Measurements from ENCODE around the gene FGGY.
"Not testable (repeated sequence)": the region's sequence is repeated elsewhere in the genome, so short reads cannot be mapped to it uniquely, and the experiment has no call there.

Gene FGGY

GRCh38 chr1:59453297-59453968 lies 156.5 kb downstream of the FGGY start:
- no peak for DNase-seq (ENCODE audit: low spot score)
- Histone ChIP-seq H3K36me3 (ENCODE audit: low read depth) (no peaks in the 10 kb centered on the region; the same call in 1 of the 2 replicates), H3K4me1 (ENCODE audit: insufficient read depth, poor library complexity, severe bottlenecking) (peaks cover 10% of the 10 kb centered on the region), H3K4me3 (ENCODE audit: severe bottlenecking) (no peak overlapping the region), H3K9me3 (ENCODE audit: severe bottlenecking) (no peaks in the 10 kb centered on the region), H3K27me3 (ENCODE audit: insufficient read depth, poor library complexity, severe bottlenecking) (no peaks in the 10 kb centered on the region), H3K27ac (ENCODE audit: poor library complexity, severe bottlenecking) (no peak overlapping the region)
- no peak for TF ChIP-seq CTCF (IDR thresholded peaks at IDR 0.05; ENCODE audit: poor library complexity, severe bottlenecking)
- ATAC-seq (ENCODE audit: low read depth): no peak

- no peaks in the 10 kb centered on the region; the same call in 1 of the 2 replicates for H3K36me3 ChIP-seq (ENCODE audit: low read depth)
- no peaks in the 10 kb centered on the region for H3K27me3 ChIP-seq (ENCODE audit: insufficient read depth, poor library complexity, severe bottlenecking)
- H3K4me1 ChIP-seq (ENCODE audit: insufficient read depth, poor library complexity, severe bottlenecking): peaks cover 10% of the 10 kb centered on the region
- DNase-seq (ENCODE audit: low spot score): no peak
- H3K4me3 ChIP-seq (ENCODE audit: severe bottlenecking): no peak overlapping the region
- ATAC-seq (ENCODE audit: low read depth): peak; percentile 83
- no peaks in the 10 kb centered on the region for H3K9me3 ChIP-seq (ENCODE audit: severe bottlenecking)
- H3K27ac ChIP-seq (ENCODE audit: poor library complexity, severe bottlenecking): peak overlapping the region; percentile 8
- TF ChIP-seq CTCF (IDR thresholded peaks at IDR 0.05; ENCODE audit: poor library complexity, severe bottlenecking): no peak
Measured at GRCh38 chr1:59455206-59455605, 158.3 kb downstream of the FGGY start.

- DNase-seq (ENCODE audit: low spot score) (no peak), ATAC-seq (ENCODE audit: low read depth) (no peak)
- H3K4me3 ChIP-seq (ENCODE audit: severe bottlenecking): no peak overlapping the region
- no peaks in the 10 kb centered on the region for H3K36me3 ChIP-seq (ENCODE audit: low read depth)
- no peaks in the 10 kb centered on the region for H3K9me3 ChIP-seq (ENCODE audit: severe bottlenecking)
- TF ChIP-seq CTCF (IDR thresholded peaks at IDR 0.05; ENCODE audit: poor library complexity, severe bottlenecking): no peak
- H3K4me1 ChIP-seq (ENCODE audit: insufficient read depth, poor library complexity, severe bottlenecking): peaks cover 10% of the 10 kb centered on the region
- no peak overlapping the region for H3K27ac ChIP-seq (ENCODE audit: poor library complexity, severe bottlenecking)
- no peaks in the 10 kb centered on the region for H3K27me3 ChIP-seq (ENCODE audit: insufficient read depth, poor library complexity, severe bottlenecking)
Measured at GRCh38 chr1:59457786-59458185, 160.9 kb downstream of the FGGY start.

- Histone ChIP-seq H3K27ac (ENCODE audit: poor library complexity, severe bottlenecking) (no peak overlapping the region), H3K4me3 (ENCODE audit: severe bottlenecking) (no peak overlapping the region), H3K4me1 (ENCODE audit: insufficient read depth, poor library complexity, severe bottlenecking) (peaks cover 10% of the 10 kb centered on the region), H3K36me3 (ENCODE audit: low read depth) (no peaks in the 10 kb centered on the region), H3K27me3 (ENCODE audit: insufficient read depth, poor library complexity, severe bottlenecking) (no peaks in the 10 kb centered on the region), H3K9me3 (ENCODE audit: severe bottlenecking) (no peaks in the 10 kb centered on the region)
- TF ChIP-seq CTCF (IDR thresholded peaks at IDR 0.05; ENCODE audit: poor library complexity, severe bottlenecking): no peak
- DNase-seq (ENCODE audit: low spot score): no peak
- ATAC-seq (ENCODE audit: low read depth): no peak
Measured at GRCh38 chr1:59458884-59459283, 162.0 kb downstream of the FGGY start.

GRCh38 chr1:59462942-59463341 lies 166.0 kb downstream of the FGGY start:
- DNase-seq (ENCODE audit: low spot score); H3K9me3 ChIP-seq (ENCODE audit: severe bottlenecking); H3K4me3 ChIP-seq (ENCODE audit: severe bottlenecking); H3K4me1 ChIP-seq (ENCODE audit: insufficient read depth, poor library complexity, severe bottlenecking); H3K27ac ChIP-seq (ENCODE audit: poor library complexity, severe bottlenecking); H3K27me3 ChIP-seq (ENCODE audit: insufficient read depth, poor library complexity, severe bottlenecking); H3K36me3 ChIP-seq (ENCODE audit: low read depth); ATAC-seq (ENCODE audit: low read depth): not testable (repeated sequence)

GRCh38 chr1:59465478-59465877 lies 168.6 kb downstream of the FGGY start:
- ATAC-seq (ENCODE audit: low read depth): not testable (repeated sequence)

More at GRCh38 chr1:59465478-59465877, 168.6 kb downstream of the FGGY start:
- H3K4me1 ChIP-seq (ENCODE audit: insufficient read depth, poor library complexity, severe bottlenecking); H3K27ac ChIP-seq (ENCODE audit: poor library complexity, severe bottlenecking); DNase-seq (ENCODE audit: low spot score); H3K36me3 ChIP-seq (ENCODE audit: low read depth); H3K27me3 ChIP-seq (ENCODE audit: insufficient read depth, poor library complexity, severe bottlenecking); H3K9me3 ChIP-seq (ENCODE audit: severe bottlenecking); H3K4me3 ChIP-seq (ENCODE audit: severe bottlenecking): not testable (repeated sequence)
